ENCODE results near the gene PDGFRB.

DNA sequence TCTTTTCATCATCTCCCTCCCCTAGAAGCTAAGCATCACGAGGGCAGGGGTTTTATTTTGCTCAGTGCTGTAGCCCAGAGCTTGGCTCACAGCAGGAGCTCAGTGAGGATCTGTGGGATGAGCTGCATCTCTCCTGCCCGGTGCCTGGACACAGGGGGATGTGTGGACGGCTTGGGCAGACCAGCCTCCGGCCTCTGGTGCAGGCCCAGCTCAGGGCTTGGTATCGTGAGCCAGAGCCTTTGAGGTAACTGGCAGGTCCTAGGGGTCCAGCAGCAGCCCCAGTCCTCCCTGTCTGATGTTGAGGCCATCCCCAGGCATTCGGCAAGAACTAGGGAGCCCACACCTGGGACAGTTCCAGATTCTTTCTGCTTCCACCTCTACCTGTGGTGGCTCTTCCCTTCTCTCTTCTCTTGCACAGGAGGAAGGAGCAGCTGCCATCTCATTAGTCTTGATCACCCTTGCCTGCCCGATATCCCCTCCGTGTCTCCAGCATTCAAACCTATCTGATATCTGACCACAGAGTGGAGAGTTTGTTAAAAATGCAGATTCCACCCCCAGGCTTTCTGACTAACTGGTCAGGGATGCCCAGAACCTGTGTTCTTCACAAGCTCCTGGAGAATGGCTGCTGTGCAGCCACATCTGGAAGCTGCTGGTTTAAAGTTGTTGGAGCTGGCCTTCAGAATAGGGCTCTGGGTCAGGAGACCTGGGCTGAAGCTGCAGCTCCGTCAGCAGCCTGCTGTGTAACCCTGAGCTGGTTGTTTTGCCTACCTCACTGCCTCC is 26.3 kb upstream of the PDGFRB start:
- TF ChIP-seq POLR2A (IDR thresholded peaks at IDR 0.05; ENCODE audit: extremely low read depth, insufficient read length) = no peak
- TF ChIP-seq, protein P1, sequence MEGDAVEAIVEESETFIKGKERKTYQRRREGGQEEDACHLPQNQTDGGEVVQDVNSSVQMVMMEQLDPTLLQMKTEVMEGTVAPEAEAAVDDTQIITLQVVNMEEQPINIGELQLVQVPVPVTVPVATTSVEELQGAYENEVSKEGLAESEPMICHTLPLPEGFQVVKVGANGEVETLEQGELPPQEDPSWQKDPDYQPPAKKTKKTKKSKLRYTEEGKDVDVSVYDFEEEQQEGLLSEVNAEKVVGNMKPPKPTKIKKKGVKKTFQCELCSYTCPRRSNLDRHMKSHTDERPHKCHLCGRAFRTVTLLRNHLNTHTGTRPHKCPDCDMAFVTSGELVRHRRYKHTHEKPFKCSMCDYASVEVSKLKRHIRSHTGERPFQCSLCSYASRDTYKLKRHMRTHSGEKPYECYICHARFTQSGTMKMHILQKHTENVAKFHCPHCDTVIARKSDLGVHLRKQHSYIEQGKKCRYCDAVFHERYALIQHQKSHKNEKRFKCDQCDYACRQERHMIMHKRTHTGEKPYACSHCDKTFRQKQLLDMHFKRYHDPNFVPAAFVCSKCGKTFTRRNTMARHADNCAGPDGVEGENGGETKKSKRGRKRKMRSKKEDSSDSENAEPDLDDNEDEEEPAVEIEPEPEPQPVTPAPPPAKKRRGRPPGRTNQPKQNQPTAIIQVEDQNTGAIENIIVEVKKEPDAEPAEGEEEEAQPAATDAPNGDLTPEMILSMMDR (IDR thresholded peaks at IDR 0.05; ENCODE audit: low read depth, low read length) = no peak
